Fibroblast of lung (primary cell): Measurements from ENCODE around the gene FAM43B. TPM values are rescaled to one million over a fixed set of nuclear protein-coding genes. Genes with fewer than 3 reads are reported as not detected.
A peak's percentile ranks its signal among the peaks of the same experiment; 100 is the strongest.

Source experiments
- DNase-seq, 2 donors: peaks; one replicate each; pipeline versions ENCODE4 v3.0.0 to v3.0.0-alpha.2; 2010; ENCODE audit warnings: low read depth in 2 of 2
- H2AFZ ChIP-seq: 2 replicates; pipeline ENCODE4 v1.5.1; 2012; ENCODE audit warnings: low read length, control low read depth, inconsistent platforms
- H3K27ac ChIP-seq: 2 replicates; pipeline ENCODE4 v1.5.1; 2011; ENCODE audit warnings: low read length, control low read depth; ENCODE audit not compliant: insufficient read depth
- H3K27me3 ChIP-seq: 2 replicates; pipeline ENCODE4 v1.5.1; 2011; ENCODE audit warnings: mild to moderate bottlenecking, low read length; ENCODE audit not compliant: control insufficient read depth, insufficient read depth
- H3K36me3 ChIP-seq: 2 replicates; pipeline ENCODE4 v1.5.1; 2011; ENCODE audit warnings: low read length; ENCODE audit not compliant: control insufficient read depth, insufficient read depth
- H3K4me1 ChIP-seq: 2 replicates; pipeline ENCODE4 v1.5.1; 2011; ENCODE audit warnings: low read length; ENCODE audit not compliant: control insufficient read depth, insufficient read depth; ENCODE audit errors: extremely low read depth
- H3K4me2 ChIP-seq: 2 replicates; pipeline ENCODE4 v1.5.1; 2011; ENCODE audit warnings: low read length, control low read depth; ENCODE audit not compliant: insufficient read depth; ENCODE audit errors: extremely low read depth
- H3K4me3 ChIP-seq, 4 experiments: fragments of 200-600 bp in 1 of 4; sonication (generic) in 1 of 4; replicated peaks in 1 of 4; 2 replicates each; pipeline ENCODE4 v1.5.1; 2011 to 2016; ENCODE audit warnings: low read length in 4 of 4, low read depth in 3 of 4, mild to moderate bottlenecking in 3 of 4, control low read depth in 2 of 4, inconsistent platforms in 1 of 4, mixed read lengths in 1 of 4; ENCODE audit not compliant: insufficient read depth in 1 of 4; ENCODE audit errors: control extremely low read depth in 1 of 4
- H3K79me2 ChIP-seq: 2 replicates; pipeline ENCODE4 v1.5.1; 2012; ENCODE audit warnings: mild to moderate bottlenecking, low read length, inconsistent platforms; ENCODE audit not compliant: control insufficient read depth, insufficient read depth
- H3K9ac ChIP-seq: 2 replicates; pipeline ENCODE4 v1.5.1; 2011; ENCODE audit warnings: mild to moderate bottlenecking, low read length, control low read depth; ENCODE audit not compliant: insufficient read depth
- H3K9me3 ChIP-seq: 2 replicates; pipeline ENCODE4 v1.5.1; 2012; ENCODE audit warnings: low read depth, low read length; ENCODE audit not compliant: control insufficient read depth, insufficient read depth
- H4K20me1 ChIP-seq: 2 replicates; pipeline ENCODE4 v1.5.1; 2011; ENCODE audit warnings: low read length; ENCODE audit not compliant: control insufficient read depth, insufficient read depth; ENCODE audit errors: extremely low read depth
- EZH2 ChIP-seq: IDR thresholded peaks from 2 replicates; pipeline ENCODE4 v1.5.1; 2012; ENCODE audit warnings: low read length, control low read depth, mild to moderate bottlenecking; ENCODE audit errors: missing control alignments
- polyA plus RNA-seq, 2 donors: library from polyadenylated mRNA; depleted of rRNA in 1 of 2; stranded (reverse) in 1 of 2; unstranded in 1 of 2; fragments of >200 nt; gene quantifications; 2 replicates each; pipeline ENCODE4 v1.2.1, GENCODE V29; 2011 to 2012; ENCODE audit warnings: missing spikeins in 1 of 2
- total RNA-seq: library from RNA; depleted of rRNA; stranded (reverse); fragments of >200 nt; gene quantifications from 2 replicates; pipeline ENCODE4 v1.2.1, GENCODE V29; 2014
- TF ChIP-seq, protein P1 (sequence below), 2 donors: IDR thresholded peaks in 1 of 2; conservative IDR thresholded peaks in 1 of 2; 1 replicate in 1 of 2; 2 replicates in 1 of 2; pipeline ENCODE4 v1.5.1; 2011 to 2012; ENCODE audit warnings: low read length in 2 of 2, control low read depth in 1 of 2, inconsistent platforms in 1 of 2, low read depth in 1 of 2, mild to moderate bottlenecking in 1 of 2

The FAM43B gene
- total and polyA plus RNA-seq, 2 donors (not counting 1 experiment from before 2014, with no cell fraction given): not detected

DNA sequence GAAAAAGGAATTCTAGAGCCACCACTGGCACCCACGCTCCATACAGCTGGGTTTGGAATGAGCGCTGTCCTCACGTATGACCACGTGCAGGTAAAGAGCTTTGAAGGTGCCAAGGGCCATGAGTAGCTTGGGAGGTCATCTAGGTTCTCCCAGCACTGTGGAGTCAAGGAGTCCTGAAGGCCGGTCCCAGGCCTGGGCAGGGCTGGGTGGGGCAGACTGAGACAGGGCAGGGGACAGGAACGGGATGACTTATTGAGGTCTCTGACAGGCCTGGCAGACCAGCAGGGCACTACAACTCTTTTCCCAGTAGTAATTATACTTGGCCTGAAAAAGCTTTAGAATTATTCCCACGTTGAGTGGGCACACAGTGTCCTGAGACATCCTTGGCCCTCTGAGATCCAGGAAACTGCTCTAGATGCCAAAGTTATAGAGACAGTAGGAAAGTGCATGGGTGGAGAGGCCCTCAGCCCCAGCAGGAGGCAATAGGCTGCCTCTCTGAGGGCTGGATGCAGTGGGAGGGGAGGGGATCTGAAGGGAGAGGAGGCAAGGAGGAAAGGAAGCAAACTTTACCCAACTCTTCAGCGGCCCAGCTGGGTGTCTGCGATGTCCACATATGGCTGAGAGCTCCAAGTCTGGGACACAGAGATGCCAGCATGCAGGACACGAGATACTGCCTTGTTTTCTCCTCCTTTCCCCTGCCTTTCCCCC lies 34.7 kb downstream of the FAM43B start:
- Histone ChIP-seq H3K79me2 (no peaks in the 10 kb centered on the region), H2AFZ (no peak overlapping the region)

DNA sequence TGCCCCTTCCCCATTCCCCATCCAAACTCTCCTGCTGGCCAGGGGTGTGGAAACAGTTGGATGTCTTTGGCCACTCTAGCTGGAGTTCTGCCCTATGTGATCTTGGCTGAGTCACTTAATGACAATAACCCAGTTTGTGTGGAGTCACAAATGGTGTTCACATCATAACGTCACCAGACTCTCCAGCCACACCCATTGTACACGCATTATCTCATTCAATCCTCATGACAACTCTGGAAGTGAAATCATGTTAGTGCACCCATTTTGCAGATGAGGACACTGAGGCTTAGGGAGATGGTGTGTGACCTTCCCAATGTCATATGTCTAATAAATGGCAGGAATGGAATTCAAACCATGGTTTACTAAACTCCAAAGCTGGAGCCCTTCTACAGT lies 35.3 kb downstream of the FAM43B start:
- Histone ChIP-seq H3K27me3 (no peaks in the 10 kb centered on the region), H4K20me1 (no peaks in the 10 kb centered on the region), H3K9ac (no peak overlapping the region), H3K9me3 (no peaks in the 10 kb centered on the region), H3K4me1 (peaks cover 19% of the 10 kb centered on the region), H3K4me2 (no peak overlapping the region), H3K36me3 (no peaks in the 10 kb centered on the region), H3K27ac (no peak overlapping the region), H3K79me2 (no peaks in the 10 kb centered on the region), H2AFZ (no peak overlapping the region), H3K4me3 (no peak overlapping the region)
- peak; percentile 41 to 43 for DNase-seq
- no peak for TF ChIP-seq EZH2
- TF ChIP-seq, protein P1, sequence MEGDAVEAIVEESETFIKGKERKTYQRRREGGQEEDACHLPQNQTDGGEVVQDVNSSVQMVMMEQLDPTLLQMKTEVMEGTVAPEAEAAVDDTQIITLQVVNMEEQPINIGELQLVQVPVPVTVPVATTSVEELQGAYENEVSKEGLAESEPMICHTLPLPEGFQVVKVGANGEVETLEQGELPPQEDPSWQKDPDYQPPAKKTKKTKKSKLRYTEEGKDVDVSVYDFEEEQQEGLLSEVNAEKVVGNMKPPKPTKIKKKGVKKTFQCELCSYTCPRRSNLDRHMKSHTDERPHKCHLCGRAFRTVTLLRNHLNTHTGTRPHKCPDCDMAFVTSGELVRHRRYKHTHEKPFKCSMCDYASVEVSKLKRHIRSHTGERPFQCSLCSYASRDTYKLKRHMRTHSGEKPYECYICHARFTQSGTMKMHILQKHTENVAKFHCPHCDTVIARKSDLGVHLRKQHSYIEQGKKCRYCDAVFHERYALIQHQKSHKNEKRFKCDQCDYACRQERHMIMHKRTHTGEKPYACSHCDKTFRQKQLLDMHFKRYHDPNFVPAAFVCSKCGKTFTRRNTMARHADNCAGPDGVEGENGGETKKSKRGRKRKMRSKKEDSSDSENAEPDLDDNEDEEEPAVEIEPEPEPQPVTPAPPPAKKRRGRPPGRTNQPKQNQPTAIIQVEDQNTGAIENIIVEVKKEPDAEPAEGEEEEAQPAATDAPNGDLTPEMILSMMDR (conservative IDR thresholded peaks at IDR 0.05 in 1 of 2, IDR thresholded peaks at IDR 0.05 in 1 of 2; ENCODE audit: low read depth in 1 of 2, low read length in 2 of 2): no peak

More for the DNA sequence above, 34.7 kb downstream of the FAM43B start:
- Histone ChIP-seq H3K4me1 (peaks cover 19% of the 10 kb centered on the region), H3K9me3 (no peaks in the 10 kb centered on the region), H4K20me1 (no peaks in the 10 kb centered on the region), H3K27ac (no peak overlapping the region), H3K9ac (no peak overlapping the region), H3K4me3 (no peak overlapping the region), H3K36me3 (no peaks in the 10 kb centered on the region), H3K27me3 (no peaks in the 10 kb centered on the region), H3K4me2 (no peak overlapping the region)
- no peak for DNase-seq
- TF ChIP-seq EZH2: no peak
- TF ChIP-seq, protein P1 (conservative IDR thresholded peaks at IDR 0.05 in 1 of 2, IDR thresholded peaks at IDR 0.05 in 1 of 2; ENCODE audit: low read depth in 1 of 2, low read length in 2 of 2): no peak

DNA sequence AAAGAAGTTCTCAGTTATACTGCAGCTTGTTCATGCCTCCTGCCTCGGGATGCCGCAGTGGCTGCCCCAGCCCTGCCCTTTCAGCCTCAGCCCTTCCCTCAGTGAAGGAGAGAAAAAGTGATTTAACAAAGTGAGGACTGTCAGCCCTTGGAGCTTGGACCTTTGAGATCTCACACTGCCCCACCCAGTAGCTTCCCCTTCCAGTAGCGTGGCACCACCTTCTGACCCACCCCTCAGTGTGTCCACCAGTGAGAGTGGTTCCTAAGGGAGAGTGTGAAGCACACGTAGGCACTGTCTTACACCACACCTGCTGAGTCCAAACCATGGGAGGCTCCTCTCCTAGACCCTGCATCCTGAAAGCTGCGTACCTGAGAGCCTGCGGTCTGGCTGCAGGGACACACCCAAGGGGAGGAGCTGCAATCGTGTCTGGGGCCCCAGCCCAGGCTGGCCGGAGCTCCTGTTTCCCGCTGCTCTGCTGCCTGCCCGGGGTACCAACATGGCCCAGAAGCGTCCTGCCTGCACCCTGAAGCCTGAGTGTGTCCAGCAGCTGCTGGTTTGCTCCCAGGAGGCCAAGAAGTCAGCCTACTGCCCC lies 36.4 kb downstream of the FAM43B start, which contains the start of gene CDA:
Gene CDA, plus strand, starts transcription at position 464 of the 592 bp plus-strand sequence. Its CDS starts 33 bp downstream, at position 497.
- Histone ChIP-seq H3K9me3 (no peaks in the 10 kb centered on the region), H3K4me1 (peaks cover 19% of the 10 kb centered on the region), H3K4me2 (peak within 1 kb of the TSS; percentile 81), H3K27ac (no peak within 1 kb of the TSS), H3K9ac (no peak within 1 kb of the TSS), H4K20me1 (no peaks in the 10 kb centered on the region), H3K79me2 (no peaks in the 10 kb centered on the region), H3K4me3 (peak within 1 kb of the TSS in 3 of 4 experiments; percentile 7 to 37 (median 22)), H3K36me3 (no peaks in the 10 kb centered on the region), H3K27me3 (no peaks in the 10 kb centered on the region), H2AFZ (peak within 1 kb of the TSS; percentile 74)
- TF ChIP-seq, protein P1 (conservative IDR thresholded peaks at IDR 0.05 in 1 of 2, IDR thresholded peaks at IDR 0.05 in 1 of 2; ENCODE audit: low read depth in 1 of 2, low read length in 2 of 2): no peak
- TF ChIP-seq EZH2: no peak
- DNase-seq: no peak
